IPS-15b (cell line): ENCODE measurements around the gene BATF2.
A peak's percentile ranks its signal among the peaks of the same experiment; 100 is the strongest.
"Not testable (repeated sequence)": the region's sequence is repeated elsewhere in the genome, so short reads cannot be mapped to it uniquely, and the experiment has no call there.

Experiments
- H3K27me3 ChIP-seq: one replicate; pipeline ENCODE4 v1.6.1; 2013; ENCODE audit warnings: low read length; ENCODE audit not compliant: control insufficient read depth, insufficient read depth
- H3K36me3 ChIP-seq: one replicate; pipeline ENCODE4 v1.6.1; 2013; ENCODE audit warnings: low read length; ENCODE audit not compliant: control insufficient read depth, insufficient read depth
- H3K4me1 ChIP-seq: one replicate; pipeline ENCODE4 v1.6.1; 2013; ENCODE audit warnings: mild to moderate bottlenecking, low read length; ENCODE audit not compliant: control insufficient read depth, insufficient read depth
- H3K4me3 ChIP-seq: one replicate; pipeline ENCODE4 v1.5.1; 2013; ENCODE audit warnings: low read depth, low read length
- H3K9ac ChIP-seq: one replicate; pipeline ENCODE4 v1.6.1; 2013; ENCODE audit warnings: low read depth, mild to moderate bottlenecking, low read length
- H3K9me3 ChIP-seq: one replicate; pipeline ENCODE4 v1.6.1; 2013; ENCODE audit warnings: mild to moderate bottlenecking, low read length; ENCODE audit not compliant: control insufficient read depth, insufficient read depth

The BATF2 gene

DNA sequence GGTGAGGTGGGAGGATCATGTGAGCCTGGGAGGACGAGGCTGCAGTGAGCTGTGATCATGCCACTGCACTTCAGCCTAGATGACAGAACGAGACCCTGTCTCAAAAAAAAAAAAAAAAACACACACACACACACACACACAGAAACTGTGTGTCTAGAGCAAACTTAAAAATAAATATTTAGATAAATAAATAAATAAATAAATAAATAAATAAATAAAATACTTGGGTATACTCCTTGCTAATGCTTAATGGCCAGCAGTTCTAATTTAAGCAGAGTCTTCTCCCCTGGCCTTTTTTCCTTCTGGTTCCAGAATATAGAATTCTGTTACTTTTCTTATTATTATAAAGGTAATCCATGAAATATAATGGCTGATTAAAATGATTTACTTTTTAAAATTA lies 12.1 kb upstream of the BATF2 start:
- Histone ChIP-seq H3K36me3 (no peaks in the 10 kb centered on the region), H3K27me3 (no peaks in the 10 kb centered on the region), H3K4me1 (peaks cover 3% of the 10 kb centered on the region), H3K9ac (no peak overlapping the region), H3K4me3 (no peak overlapping the region), H3K9me3 (no peaks in the 10 kb centered on the region)

- Histone ChIP-seq H3K4me3 (no peak overlapping the region), H3K9ac (no peak overlapping the region), H3K4me1 (no peaks in the 10 kb centered on the region), H3K9me3 (no peaks in the 10 kb centered on the region), H3K36me3 (no peaks in the 10 kb centered on the region), H3K27me3 (no peaks in the 10 kb centered on the region)
These were observed 11.2 kb upstream of the BATF2 start for GRCh38 chr11:65008016-65008415.

DNA sequence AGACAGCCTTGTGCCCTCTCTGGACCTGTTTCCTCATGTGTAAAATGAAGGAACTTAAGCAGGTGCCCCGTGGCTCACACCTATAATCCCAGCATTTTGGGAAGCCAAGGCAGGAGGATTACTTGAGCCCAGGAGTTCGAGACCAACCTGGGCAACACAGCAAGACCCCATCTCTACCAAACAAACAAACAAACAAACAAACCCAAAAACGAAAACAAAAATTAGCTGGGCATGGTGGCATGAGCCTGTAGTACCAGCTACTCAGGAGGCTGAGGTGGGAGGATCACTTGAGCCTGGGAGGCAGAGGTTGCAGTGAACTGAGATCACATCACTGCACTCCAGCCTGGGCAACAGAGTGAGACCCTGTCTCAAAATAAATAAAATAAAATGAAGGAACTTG lies 7.2 kb upstream of the BATF2 start:
- not testable (repeated sequence) for H3K27me3 ChIP-seq, H3K9me3 ChIP-seq, H3K4me1 ChIP-seq, H3K4me3 ChIP-seq, H3K9ac ChIP-seq, H3K36me3 ChIP-seq

GRCh38 chr11:65003282-65003681 lies 6.5 kb upstream of the BATF2 start:
- H3K36me3 ChIP-seq = no peaks in the 10 kb centered on the region
- no peaks in the 10 kb centered on the region for H3K27me3 ChIP-seq
- no peak overlapping the region for H3K9ac ChIP-seq
- H3K4me3 ChIP-seq = no peak overlapping the region
- H3K4me1 ChIP-seq = no peaks in the 10 kb centered on the region
- no peaks in the 10 kb centered on the region for H3K9me3 ChIP-seq

- H3K9ac ChIP-seq = no peak overlapping the region
These were observed 5.9 kb upstream of the BATF2 start for GRCh38 chr11:65002706-65003105.

DNA sequence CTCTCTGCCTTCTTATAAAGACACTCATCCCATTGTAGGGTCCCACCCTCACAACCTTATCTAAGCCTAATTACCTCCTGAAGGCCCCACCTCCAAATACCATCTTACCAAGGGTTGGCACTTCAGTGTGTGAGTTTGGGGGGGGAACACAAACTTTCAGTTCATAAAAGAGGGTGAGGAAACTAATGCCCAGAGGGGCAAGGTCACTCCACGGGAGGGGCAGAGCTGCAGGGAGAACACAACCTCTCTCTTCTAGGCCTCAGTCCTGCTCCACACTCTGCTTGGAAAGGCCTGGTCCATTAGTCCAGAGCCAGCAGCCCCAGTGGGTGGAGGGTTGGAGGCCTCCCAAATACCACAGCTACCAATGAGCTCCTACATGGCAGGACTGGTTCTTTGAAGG lies 2.7 kb upstream of the BATF2 start:
- no peaks in the 10 kb centered on the region for H3K27me3 ChIP-seq
- no peaks in the 10 kb centered on the region for H3K9me3 ChIP-seq
- H3K4me1 ChIP-seq = no peaks in the 10 kb centered on the region
- H3K36me3 ChIP-seq = no peaks in the 10 kb centered on the region
- H3K4me3 ChIP-seq = no peak overlapping the region
- no peak overlapping the region for H3K9ac ChIP-seq

More at GRCh38 chr11:65002706-65003105, 5.9 kb upstream of the BATF2 start:
- no peak overlapping the region for H3K4me3 ChIP-seq
- H3K27me3 ChIP-seq = no peaks in the 10 kb centered on the region
- H3K4me1 ChIP-seq = no peaks in the 10 kb centered on the region
- H3K36me3 ChIP-seq = no peaks in the 10 kb centered on the region
- no peaks in the 10 kb centered on the region for H3K9me3 ChIP-seq

- Histone ChIP-seq H3K9ac (no peak overlapping the region), H3K4me1 (no peaks in the 10 kb centered on the region), H3K36me3 (no peaks in the 10 kb centered on the region), H3K9me3 (no peaks in the 10 kb centered on the region), H3K4me3 (no peak overlapping the region), H3K27me3 (no peaks in the 10 kb centered on the region)
These were observed 2.1 kb upstream of the BATF2 start for GRCh38 chr11:64998690-64999431.

DNA sequence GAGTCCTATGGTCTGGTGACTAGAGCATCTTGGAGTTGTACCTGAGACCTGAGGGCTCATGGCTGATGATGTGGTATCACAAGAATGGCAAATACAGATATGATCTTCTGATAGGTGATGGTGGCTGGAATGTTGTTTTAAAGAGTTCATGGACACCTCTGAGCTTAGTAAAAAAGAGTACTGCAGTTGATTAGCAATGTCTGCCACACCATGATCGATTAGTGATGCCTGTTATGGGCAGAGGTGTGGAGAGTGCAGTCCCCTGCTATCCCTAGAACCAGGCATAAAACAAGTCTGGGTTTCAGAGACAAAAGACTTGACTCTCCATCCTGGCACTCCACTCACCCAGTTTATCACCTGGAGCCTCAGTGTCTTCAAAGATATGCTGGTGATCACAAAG lies 1.4 kb upstream of the BATF2 start:
- no peak overlapping the region for H3K4me3 ChIP-seq
- no peak overlapping the region for H3K9ac ChIP-seq
- no peaks in the 10 kb centered on the region for H3K27me3 ChIP-seq
- H3K4me1 ChIP-seq = no peaks in the 10 kb centered on the region
- no peaks in the 10 kb centered on the region for H3K9me3 ChIP-seq
- no peaks in the 10 kb centered on the region for H3K36me3 ChIP-seq

- Histone ChIP-seq H3K27me3 (no peaks in the 10 kb centered on the region), H3K9ac (no peak overlapping the region), H3K36me3 (no peaks in the 10 kb centered on the region), H3K9me3 (no peaks in the 10 kb centered on the region), H3K4me1 (no peaks in the 10 kb centered on the region), H3K4me3 (peak overlapping the region; percentile 23)
These were observed 453 bp downstream of the BATF2 start for GRCh38 chr11:64996327-64996709.

DNA sequence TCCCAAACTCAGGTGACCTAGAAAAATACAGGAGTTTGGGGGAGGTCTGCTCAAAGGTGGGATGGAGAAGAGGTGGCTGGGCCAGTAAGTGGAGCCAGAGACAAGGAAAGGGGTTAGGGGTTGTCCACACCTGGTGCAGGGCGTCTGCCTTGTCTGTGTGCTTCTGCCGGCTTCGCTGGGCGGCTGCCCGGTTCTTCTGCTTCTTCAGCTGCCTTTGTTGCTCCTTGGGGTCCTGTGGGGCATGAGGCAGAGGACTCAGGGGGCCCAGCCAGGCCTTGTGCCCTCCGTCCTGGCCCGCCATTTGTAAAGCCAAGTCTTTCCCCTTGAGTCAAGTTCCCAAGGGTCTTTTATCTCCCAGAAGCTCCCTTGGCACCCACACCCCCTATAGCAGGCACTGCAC lies 2.5 kb downstream of the BATF2 start:
- Histone ChIP-seq H3K4me3 (no peak overlapping the region), H3K9me3 (no peaks in the 10 kb centered on the region), H3K9ac (no peak overlapping the region), H3K27me3 (no peaks in the 10 kb centered on the region), H3K4me1 (no peaks in the 10 kb centered on the region), H3K36me3 (no peaks in the 10 kb centered on the region)

DNA sequence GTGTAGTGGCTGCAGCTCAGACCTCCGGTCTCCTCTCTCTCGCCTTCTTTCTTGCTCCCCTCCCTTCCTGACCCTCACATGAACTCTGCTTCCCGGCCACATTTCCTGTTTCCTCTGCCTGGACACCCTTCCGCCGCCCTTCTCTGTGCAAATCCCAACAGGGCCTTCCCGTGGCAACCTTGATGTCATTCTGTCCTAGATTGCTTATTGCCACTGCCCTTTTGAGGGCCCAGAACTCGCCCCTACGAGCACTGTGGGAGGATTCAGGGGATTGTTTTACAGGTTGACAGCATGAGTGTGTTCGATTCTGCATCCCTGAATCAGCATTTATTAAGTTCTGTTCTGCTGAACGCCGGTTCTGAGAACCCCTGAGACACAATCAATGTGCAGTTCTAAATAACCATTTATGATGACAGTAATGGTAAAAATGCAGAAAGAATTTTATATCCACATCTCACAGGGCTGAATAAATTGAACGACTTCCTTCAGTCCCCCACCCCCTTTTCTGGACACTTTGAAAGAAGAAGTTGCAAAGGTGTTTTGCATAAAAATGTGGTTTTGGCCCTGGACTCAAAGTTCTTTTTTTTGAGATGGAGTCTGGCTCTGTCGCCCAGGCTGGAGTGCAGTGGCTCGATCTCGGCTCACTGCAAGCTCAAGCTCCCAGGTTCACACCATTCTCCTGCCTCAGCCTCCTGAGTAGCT lies 6.4 kb downstream of the BATF2 start:
- H3K9me3 ChIP-seq = no peaks in the 10 kb centered on the region
- no peaks in the 10 kb centered on the region for H3K27me3 ChIP-seq
- no peak overlapping the region for H3K9ac ChIP-seq
- H3K4me3 ChIP-seq = no peak overlapping the region
- no peaks in the 10 kb centered on the region for H3K4me1 ChIP-seq
- H3K36me3 ChIP-seq = no peaks in the 10 kb centered on the region

GRCh38 chr11:64989416-64989815 lies 7.4 kb downstream of the BATF2 start:
- no peaks in the 10 kb centered on the region for H3K9me3 ChIP-seq
- no peak overlapping the region for H3K9ac ChIP-seq
- no peaks in the 10 kb centered on the region for H3K4me1 ChIP-seq
- no peaks in the 10 kb centered on the region for H3K27me3 ChIP-seq
- no peak overlapping the region for H3K4me3 ChIP-seq
- no peaks in the 10 kb centered on the region for H3K36me3 ChIP-seq
